Subcutaneous adipose tissue (tissue), 4 donors: ENCODE data around the gene OAS2. TPM values are rescaled to one million over a fixed set of nuclear protein-coding genes. Genes with fewer than 3 reads are reported as not detected.

Experiments used
- CTCF ChIP-seq: fragments of 450-650 bp; IDR thresholded peaks from one replicate; pipeline ENCODE4 v1.5.1; 2016; ENCODE audit warnings: low read depth, mild to moderate bottlenecking, control low read depth, antibody characterized with exemption, moderate library complexity
- total RNA-seq, 4 donors: library from RNA; depleted of rRNA; stranded (reverse); fragments of >200 nt; gene quantifications; one replicate each; pipeline ENCODE4 v1.1.0, GENCODE V29; 2016

OAS2 gene
- total RNA-seq, 4 donors from 2014 or later: 9.5 to 19.7 (median 12.3) TPM

GRCh38 chr12:112987561-112987960 lies 9.2 kb downstream of the OAS2 start:
- no peak for TF ChIP-seq CTCF

GRCh38 chr12:112988224-112988623 lies 9.9 kb downstream of the OAS2 start:
- TF ChIP-seq CTCF: no peak

GRCh38 chr12:112989806-112990205 lies 11.5 kb downstream of the OAS2 start:
- TF ChIP-seq CTCF: no peak

GRCh38 chr12:112992541-112993398 lies 14.5 kb downstream of the OAS2 start:
- no peak for TF ChIP-seq CTCF

GRCh38 chr12:112995008-112995407 lies 16.7 kb downstream of the OAS2 start:
- TF ChIP-seq CTCF: no peak

GRCh38 chr12:112996501-112996900 lies 18.2 kb downstream of the OAS2 start:
- TF ChIP-seq CTCF: no peak

GRCh38 chr12:112997506-112997905 lies 19.2 kb downstream of the OAS2 start:
- TF ChIP-seq CTCF: no peak
